GM18508 (cell line): ENCODE measurements around the gene KCNAB3.
A peak's percentile ranks its signal among the peaks of the same experiment; 100 is the strongest.

ENCODE experiments used
- ATAC-seq: cut with Tn5 transposase; IDR thresholded peaks from one replicate; pipeline ENCODE4 v1.9.1; 2021; ENCODE audit warnings: moderate number of reproducible peaks; ENCODE audit not compliant: insufficient read depth, unreplicated experiment

KCNAB3 gene

DNA sequence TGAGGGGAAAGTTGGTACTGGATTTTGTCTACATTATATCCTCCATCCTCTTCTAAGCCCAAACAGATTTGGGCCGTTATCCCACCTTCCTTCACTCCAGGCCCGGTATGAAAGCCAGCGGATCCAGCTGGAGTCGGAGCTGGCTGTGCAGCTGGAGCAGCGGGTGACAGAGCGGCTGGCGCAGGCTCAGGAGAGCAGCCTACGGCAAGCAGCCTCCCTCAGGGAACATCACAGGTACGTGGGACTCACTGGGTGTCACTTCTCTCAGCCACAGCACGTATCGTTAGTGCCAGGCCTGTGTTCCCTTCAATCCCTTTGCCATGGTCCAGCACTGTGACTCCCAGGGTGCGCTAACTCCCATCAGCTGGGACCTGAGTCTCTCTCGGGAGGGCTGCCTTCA lies 13.6 kb upstream of the KCNAB3 start:
- ATAC-seq = no peak

- ATAC-seq = no peak
Observed at GRCh38 chr17:7940743-7941142, 11.1 kb upstream of the KCNAB3 start.

DNA sequence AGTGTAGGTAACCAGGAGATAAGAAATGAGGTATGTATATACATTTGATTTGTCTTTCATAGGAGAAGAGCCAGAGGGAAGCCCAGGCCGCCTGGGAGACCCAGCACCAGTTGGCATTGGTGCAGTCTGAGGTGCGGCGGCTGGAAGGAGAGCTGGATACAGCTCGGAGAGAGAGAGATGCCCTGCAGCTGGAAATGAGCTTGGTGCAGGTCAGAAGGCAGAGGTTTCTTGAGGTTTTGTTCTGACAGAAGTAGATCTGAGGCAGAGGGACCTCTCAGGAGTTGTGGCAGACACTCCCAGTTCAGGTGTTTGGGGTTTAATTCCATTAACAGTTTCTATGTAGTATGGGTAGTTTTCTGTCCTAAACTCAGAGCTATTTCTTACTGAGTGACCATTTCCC lies 10.4 kb upstream of the KCNAB3 start:
- ATAC-seq = no peak

- no peak for ATAC-seq
Observed at GRCh38 chr17:7935859-7936258, 6.2 kb upstream of the KCNAB3 start.

DNA sequence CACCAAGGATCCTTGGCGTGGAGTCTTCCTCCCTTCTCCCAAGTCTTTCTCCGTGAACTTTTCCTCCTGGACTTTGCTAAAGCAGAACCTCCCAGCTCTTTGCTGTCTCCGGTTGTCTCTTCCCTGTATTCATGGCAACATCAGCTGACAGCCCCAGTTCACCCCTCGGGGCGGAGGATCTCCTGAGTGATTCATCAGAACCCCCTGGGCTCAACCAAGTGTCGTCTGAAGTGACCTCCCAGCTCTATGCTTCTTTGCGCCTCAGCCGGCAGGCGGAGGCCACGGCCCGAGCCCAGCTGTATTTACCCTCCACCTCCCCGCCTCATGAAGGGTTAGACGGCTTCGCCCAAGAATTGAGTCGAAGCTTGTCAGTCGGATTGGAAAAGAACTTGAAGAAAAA lies 3.3 kb upstream of the KCNAB3 start:
- no peak for ATAC-seq

GRCh38 chr17:7932483-7932891 lies 2.8 kb upstream of the KCNAB3 start:
- no peak for ATAC-seq

- ATAC-seq = peak; percentile 71
Observed at GRCh38 chr17:7931709-7932482, 2.2 kb upstream of the KCNAB3 start, which contains the start of the genes CNTROB and TRAPPC1. Gene CNTROB (plus strand): TSS chr17:7932206. CDS start chr17:7933080, 874 bp downstream. Gene TRAPPC1 (minus strand): TSS chr17:7931946. CDS start chr17:7931829, 117 bp downstream.

DNA sequence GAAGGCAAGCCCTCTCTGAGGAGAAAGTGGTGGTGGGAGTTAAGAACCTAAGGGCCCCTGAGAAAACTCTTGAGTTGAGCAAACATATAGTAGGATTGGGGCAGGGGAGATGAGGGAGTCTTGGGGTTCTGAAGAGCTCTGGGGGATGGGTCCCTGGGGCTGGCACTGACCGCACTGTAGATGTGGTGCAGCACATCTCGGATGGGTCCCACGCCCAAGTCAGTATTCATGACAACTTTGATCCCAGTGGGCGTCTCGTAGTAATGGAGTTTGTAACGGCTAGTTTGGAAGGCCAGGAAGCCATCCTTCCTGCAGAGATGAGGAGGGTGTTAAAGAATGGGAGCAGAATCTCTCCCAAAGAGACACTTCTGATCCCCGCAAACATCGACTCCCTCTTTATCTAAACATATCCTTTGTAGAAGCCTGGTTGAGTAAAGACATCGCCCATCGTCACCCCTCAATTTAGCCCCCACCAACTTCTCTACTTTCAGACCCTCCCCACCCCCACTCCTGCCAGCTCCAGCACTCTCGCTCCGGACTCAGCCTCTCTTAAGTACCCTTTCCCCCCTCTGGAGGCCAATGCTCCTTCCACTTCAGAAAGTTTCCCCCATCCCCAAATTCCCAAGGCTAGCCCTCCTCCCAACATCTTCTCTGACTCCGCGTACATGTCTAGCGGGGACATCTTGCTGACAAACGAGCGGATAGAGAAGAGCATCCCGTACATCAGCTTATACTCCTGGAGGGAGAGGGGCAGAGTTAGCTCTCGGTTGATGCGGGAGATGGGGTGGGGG lies 1.4 kb upstream of the KCNAB3 start:
- no peak for ATAC-seq

GRCh38 chr17:7927596-7927995 lies 2.1 kb downstream of the KCNAB3 start:
- no peak for ATAC-seq

GRCh38 chr17:7922845-7923628 lies 6.6 kb downstream of the KCNAB3 start:
- no peak for ATAC-seq

- no peak for ATAC-seq
Observed at GRCh38 chr17:7922269-7922844, 7.3 kb downstream of the KCNAB3 start.

DNA sequence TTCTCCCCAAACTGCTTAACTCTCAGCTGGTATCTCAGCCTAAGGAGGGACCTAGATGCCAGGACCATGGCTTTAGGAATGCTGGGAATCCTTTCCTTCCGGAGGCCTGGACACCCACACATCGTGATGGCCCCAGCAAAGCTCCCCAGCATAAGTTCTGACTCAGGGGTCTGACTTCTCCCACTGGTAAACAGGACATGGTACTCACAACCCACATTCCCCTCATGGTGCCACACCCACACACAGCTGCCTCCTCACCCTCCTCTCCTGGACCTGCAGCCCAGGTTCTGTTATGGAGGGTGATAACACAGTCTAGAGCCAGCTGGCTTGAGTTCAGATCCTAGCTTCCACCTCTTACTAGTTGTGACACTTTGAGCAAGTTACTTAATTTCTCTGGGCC lies 12.8 kb downstream of the KCNAB3 start:
- ATAC-seq = no peak

DNA sequence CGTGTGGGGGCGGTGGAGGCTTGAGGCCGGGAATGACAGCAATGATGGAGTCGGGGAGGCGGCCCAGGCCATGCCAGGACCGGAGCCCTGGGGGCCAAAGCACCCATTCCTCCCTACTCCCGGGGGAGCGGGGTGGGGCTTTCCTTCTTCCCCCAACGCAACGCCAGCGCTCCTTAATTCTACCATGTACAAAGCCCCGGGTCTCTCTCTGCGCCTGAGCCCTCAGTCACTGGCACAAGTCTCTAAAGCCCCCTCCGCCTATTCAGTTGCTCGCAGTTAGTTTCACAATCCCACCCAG lies 13.3 kb downstream of the KCNAB3 start:
- ATAC-seq = no peak

DNA sequence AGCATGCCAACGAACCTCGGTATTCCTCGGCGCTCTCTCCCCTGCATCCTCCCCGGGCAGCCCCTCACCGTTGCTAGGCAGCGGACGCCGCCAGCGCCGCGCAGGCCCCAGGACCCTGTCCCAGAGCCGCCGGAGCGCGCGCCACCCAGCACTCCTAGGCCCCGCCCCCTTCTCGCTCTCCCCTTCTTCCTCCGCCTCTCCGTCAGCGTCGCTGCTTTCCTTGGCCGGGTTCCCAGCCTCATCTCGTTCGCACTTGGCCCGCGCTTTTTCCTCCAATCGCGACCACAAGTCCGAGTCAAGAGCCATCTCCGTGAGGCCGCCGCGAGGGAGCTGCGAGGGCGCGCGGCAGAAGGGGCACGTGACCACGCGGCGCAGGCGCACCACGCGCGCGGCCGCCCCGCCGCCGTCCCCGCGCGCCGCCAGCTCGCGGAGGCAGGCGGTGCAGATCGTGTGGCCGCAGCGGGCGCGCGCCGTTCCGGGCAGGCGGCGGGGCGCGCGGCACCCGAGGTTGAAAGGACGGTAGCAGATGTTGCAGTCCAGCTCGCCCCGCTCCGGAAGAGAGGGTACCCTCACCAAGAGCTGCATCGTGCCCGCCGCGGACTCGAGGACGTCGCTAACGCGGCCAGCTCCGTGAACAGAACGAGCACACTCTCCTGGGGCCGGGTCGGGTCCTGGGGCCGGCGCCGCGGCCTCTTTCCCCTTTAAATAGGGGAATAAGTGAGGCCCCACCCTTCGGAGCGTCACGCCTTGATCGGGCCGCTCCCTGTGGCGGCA lies 13.9 kb downstream of the KCNAB3 start, which contains the start of gene RNF227:
Gene RNF227, minus strand, starts transcription at position 679 of the 774 bp plus-strand sequence. Its CDS starts 94 bp downstream, at position 585.
- ATAC-seq = no peak

DNA sequence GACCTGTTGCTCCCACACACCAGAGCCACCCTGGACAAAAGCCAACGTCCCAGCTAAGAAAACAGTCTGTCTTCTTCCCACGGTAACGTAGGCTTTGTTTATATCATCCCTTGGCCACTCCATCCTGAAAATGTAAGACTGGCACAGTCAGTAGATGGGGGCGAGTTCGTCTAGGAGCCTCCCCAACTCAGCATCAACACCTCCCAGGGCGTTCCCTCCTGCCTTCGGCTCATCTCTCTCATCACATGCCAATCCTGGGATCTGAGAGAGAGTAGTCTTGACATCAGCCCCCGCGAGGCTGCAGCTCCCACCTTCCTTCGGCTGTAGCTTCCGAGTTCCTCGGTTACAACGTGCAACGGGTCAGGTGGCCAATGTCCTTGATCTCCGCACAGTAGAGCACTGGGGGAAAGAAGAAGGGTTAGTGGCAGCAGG lies 14.5 kb downstream of the KCNAB3 start:
- no peak for ATAC-seq

- ATAC-seq = no peak
Observed at GRCh38 chr17:7912927-7913524, 16.6 kb downstream of the KCNAB3 start.

- ATAC-seq = no peak
Observed at GRCh38 chr17:7911116-7911515, 18.5 kb downstream of the KCNAB3 start.

GRCh38 chr17:7910711-7911110 lies 18.9 kb downstream of the KCNAB3 start:
- ATAC-seq = no peak

GRCh38 chr17:7910281-7910680 lies 19.4 kb downstream of the KCNAB3 start:
- ATAC-seq = no peak
